Epithelial cell of proximal tubule (primary cell): ENCODE measurements around the gene ESF1. TPM values are rescaled to one million over a fixed set of nuclear protein-coding genes. Genes with fewer than 3 reads are reported as not detected.
A peak's percentile ranks its signal among the peaks of the same experiment; 100 is the strongest.

ENCODE experiments used
- DNase-seq: peaks from one replicate; pipeline ENCODE4 v3.0.0-alpha.2; 2011; ENCODE audit warnings: low read depth
- H3K4me3 ChIP-seq: 2 replicates; pipeline ENCODE4 v1.5.1; 2011; ENCODE audit warnings: low read depth, mild to moderate bottlenecking, low read length
- CTCF ChIP-seq: conservative IDR thresholded peaks from 2 replicates; pipeline ENCODE4 v1.5.1; 2012; ENCODE audit warnings: low read depth, mild to moderate bottlenecking, low read length
- total RNA-seq: library from RNA; depleted of rRNA; stranded (reverse); fragments of >200 nt; gene quantifications from 2 replicates; pipeline ENCODE4 v1.2.3, GENCODE V29; 2015

ESF1 gene
- total RNA-seq: 11.6 and 13.4 TPM in 2 replicates

GRCh38 chr20:13784893-13785715, at the start of gene ESF1, which contains the start of gene NDUFAF5:
TSS of gene ESF1 (minus strand) at chr20:13784919. CDS start at chr20:13783140, 1,779 bp downstream.
TSS of gene NDUFAF5 (plus strand) at chr20:13785028. CDS start at chr20:13785069, 41 bp downstream.
- TF ChIP-seq CTCF: no peak
- DNase-seq: peak; percentile 64

GRCh38 chr20:13831476-13831875, 46.8 kb upstream of the ESF1 start:
- TF ChIP-seq CTCF: no peak
- no peak overlapping the region for H3K4me3 ChIP-seq
- DNase-seq: no peak

More at GRCh38 chr20:13784893-13785715, at the start of gene ESF1, which contains the start of gene NDUFAF5:
- peak within 1 kb of the TSS; percentile 78 for H3K4me3 ChIP-seq

GRCh38 chr20:13825465-13825864, 40.7 kb upstream of the ESF1 start:
- no peak for TF ChIP-seq CTCF
- no peak for DNase-seq
- no peak overlapping the region for H3K4me3 ChIP-seq

GRCh38 chr20:13824459-13824858, 39.7 kb upstream of the ESF1 start:
- no peak overlapping the region for H3K4me3 ChIP-seq
- no peak for TF ChIP-seq CTCF
- no peak for DNase-seq

GRCh38 chr20:13822459-13822858, 37.7 kb upstream of the ESF1 start:
- no peak overlapping the region for H3K4me3 ChIP-seq
- no peak for TF ChIP-seq CTCF
- DNase-seq: no peak

GRCh38 chr20:13821876-13822275, 37.2 kb upstream of the ESF1 start:
- TF ChIP-seq CTCF: no peak
- no peak overlapping the region for H3K4me3 ChIP-seq
- DNase-seq: no peak
